MM.1S (cell line): Measurements from ENCODE around the gene KIDINS220.

Experiments used
- DNase-seq: peaks from one replicate; pipeline ENCODE4 v3.0.0-alpha.2; 2015
- H2AFZ ChIP-seq: fragments of 300-600 bp; sonication (generic); 2 replicates; pipeline ENCODE4 v1.6.0; 2016; ENCODE audit warnings: antibody characterized with exemption, low read length
- H3F3A ChIP-seq: fragments of 300-600 bp; sonication (generic); 2 replicates; pipeline ENCODE4 v1.6.1; 2016; ENCODE audit warnings: mild to moderate bottlenecking, antibody characterized with exemption, low read length, moderate library complexity, mixed read lengths; ENCODE audit not compliant: insufficient read depth
- H3K27ac ChIP-seq: fragments of 300-600 bp; sonication (generic); 2 replicates; pipeline ENCODE4 v1.5.1; 2016; ENCODE audit warnings: mild to moderate bottlenecking, low read length
- H3K27me3 ChIP-seq: fragments of 300-600 bp; sonication (generic); replicated peaks from 2 replicates; pipeline ENCODE4 v1.6.0; 2016; ENCODE audit warnings: low read length; ENCODE audit not compliant: insufficient read depth
- H3K36me3 ChIP-seq: fragments of 300-600 bp; sonication (generic); replicated peaks from 2 replicates; pipeline ENCODE4 v1.6.1; 2016; ENCODE audit warnings: mild to moderate bottlenecking, low read length, mixed read lengths; ENCODE audit not compliant: insufficient read depth
- H3K4me1 ChIP-seq: fragments of 300-600 bp; sonication (generic); 2 replicates; pipeline ENCODE4 v1.6.1; 2016; ENCODE audit warnings: low read length, mixed read lengths
- H3K4me2 ChIP-seq: fragments of 300-600 bp; sonication (generic); 2 replicates; pipeline ENCODE4 v1.6.0; 2016; ENCODE audit warnings: low read depth, low read length
- H3K4me3 ChIP-seq: fragments of 300-600 bp; sonication (generic); 2 replicates; pipeline ENCODE4 v1.5.1; 2016; ENCODE audit warnings: low read length, mixed read lengths
- H3K79me2 ChIP-seq: fragments of 300-600 bp; sonication (generic); 2 replicates; pipeline ENCODE4 v1.6.1; 2016; ENCODE audit warnings: mixed run types, low read length, mixed read lengths
- H3K9ac ChIP-seq: fragments of 300-600 bp; sonication (generic); 2 replicates; pipeline ENCODE4 v1.6.1; 2016; ENCODE audit warnings: low read length, mixed read lengths
- H3K9me2 ChIP-seq: fragments of 300-600 bp; sonication (generic); replicated peaks from 2 replicates; pipeline ENCODE4 v1.6.1; 2016; ENCODE audit warnings: mild to moderate bottlenecking, low read length, mixed read lengths; ENCODE audit not compliant: insufficient read depth
- H3K9me3 ChIP-seq: fragments of 300-600 bp; sonication (generic); replicated peaks from 2 replicates; pipeline ENCODE4 v1.6.1; 2016; ENCODE audit warnings: mild to moderate bottlenecking, low read length, mixed read lengths; ENCODE audit not compliant: insufficient read depth
- H4K20me1 ChIP-seq: fragments of 300-600 bp; sonication (generic); 2 replicates; pipeline ENCODE4 v1.6.1; 2016; ENCODE audit warnings: mild to moderate bottlenecking, low read length, moderate library complexity, mixed read lengths; ENCODE audit not compliant: insufficient read depth
- EZH2 ChIP-seq: fragments of 300-600 bp; sonication (generic); optimal IDR thresholded peaks from 2 replicates; pipeline ENCODE3; 2017; ENCODE audit warnings: low read depth, mild to moderate bottlenecking, antibody characterized with exemption, low read length, mixed read lengths
- EZH2phosphoT487 ChIP-seq: fragments of 300-600 bp; sonication (generic); IDR thresholded peaks from 2 replicates; pipeline ENCODE4 v1.6.1; 2018; ENCODE audit warnings: antibody characterized with exemption, low read length
- TF ChIP-seq, protein P1 (sequence below): fragments of 300-600 bp; sonication (generic); IDR thresholded peaks from 2 replicates; pipeline ENCODE4 v1.5.1; 2016; ENCODE audit warnings: antibody characterized with exemption, low read length, mixed read lengths

Gene KIDINS220

DNA sequence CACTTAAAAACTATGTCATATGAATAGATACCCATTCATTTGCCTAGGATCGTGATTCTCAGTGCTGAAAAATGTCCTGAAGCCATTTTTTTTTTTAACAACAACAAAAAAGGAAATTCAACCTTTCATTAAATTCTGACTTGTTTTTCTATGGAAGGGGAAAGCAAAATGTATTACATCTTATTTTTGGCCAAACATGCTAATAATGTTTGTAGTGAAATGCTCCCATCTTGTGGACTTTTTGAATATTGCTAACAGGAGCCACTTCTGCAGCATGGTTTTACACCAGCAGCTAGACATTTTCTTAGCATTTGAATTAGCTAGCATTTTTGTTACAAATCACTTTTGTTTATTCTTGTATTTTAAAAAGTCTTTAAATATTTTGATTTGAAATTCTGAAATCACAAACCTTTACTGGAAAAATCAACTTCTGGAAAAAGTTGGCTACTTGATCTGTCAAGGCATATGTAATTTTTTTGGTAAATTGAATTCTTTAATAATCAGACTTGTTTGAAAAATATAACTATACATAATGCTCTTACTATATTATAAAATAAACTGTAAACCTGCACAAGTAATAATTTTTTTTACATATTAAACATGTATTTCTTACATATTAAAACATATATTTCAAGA, 75.8 kb downstream of the KIDINS220 start:
- Histone ChIP-seq H3K9me3 (no peaks in the 10 kb centered on the region), H2AFZ (no peak overlapping the region), H3K27ac (no peak overlapping the region), H3K27me3 (no peaks in the 10 kb centered on the region), H3K4me3 (no peak overlapping the region), H3K4me2 (no peak overlapping the region), H3F3A (no peaks in the 10 kb centered on the region), H4K20me1 (no peaks in the 10 kb centered on the region), H3K9ac (no peak overlapping the region), H3K36me3 (no peaks in the 10 kb centered on the region; the same call in 1 of the 2 replicates), H3K9me2 (no peaks in the 10 kb centered on the region), H3K79me2 (no peaks in the 10 kb centered on the region), H3K4me1 (no peaks in the 10 kb centered on the region)
- TF ChIP-seq EZH2phosphoT487 = no peak
- TF ChIP-seq, protein P1, sequence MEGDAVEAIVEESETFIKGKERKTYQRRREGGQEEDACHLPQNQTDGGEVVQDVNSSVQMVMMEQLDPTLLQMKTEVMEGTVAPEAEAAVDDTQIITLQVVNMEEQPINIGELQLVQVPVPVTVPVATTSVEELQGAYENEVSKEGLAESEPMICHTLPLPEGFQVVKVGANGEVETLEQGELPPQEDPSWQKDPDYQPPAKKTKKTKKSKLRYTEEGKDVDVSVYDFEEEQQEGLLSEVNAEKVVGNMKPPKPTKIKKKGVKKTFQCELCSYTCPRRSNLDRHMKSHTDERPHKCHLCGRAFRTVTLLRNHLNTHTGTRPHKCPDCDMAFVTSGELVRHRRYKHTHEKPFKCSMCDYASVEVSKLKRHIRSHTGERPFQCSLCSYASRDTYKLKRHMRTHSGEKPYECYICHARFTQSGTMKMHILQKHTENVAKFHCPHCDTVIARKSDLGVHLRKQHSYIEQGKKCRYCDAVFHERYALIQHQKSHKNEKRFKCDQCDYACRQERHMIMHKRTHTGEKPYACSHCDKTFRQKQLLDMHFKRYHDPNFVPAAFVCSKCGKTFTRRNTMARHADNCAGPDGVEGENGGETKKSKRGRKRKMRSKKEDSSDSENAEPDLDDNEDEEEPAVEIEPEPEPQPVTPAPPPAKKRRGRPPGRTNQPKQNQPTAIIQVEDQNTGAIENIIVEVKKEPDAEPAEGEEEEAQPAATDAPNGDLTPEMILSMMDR = peak; percentile 57
- TF ChIP-seq EZH2 = no peak
- peak; percentile 53 for DNase-seq

DNA sequence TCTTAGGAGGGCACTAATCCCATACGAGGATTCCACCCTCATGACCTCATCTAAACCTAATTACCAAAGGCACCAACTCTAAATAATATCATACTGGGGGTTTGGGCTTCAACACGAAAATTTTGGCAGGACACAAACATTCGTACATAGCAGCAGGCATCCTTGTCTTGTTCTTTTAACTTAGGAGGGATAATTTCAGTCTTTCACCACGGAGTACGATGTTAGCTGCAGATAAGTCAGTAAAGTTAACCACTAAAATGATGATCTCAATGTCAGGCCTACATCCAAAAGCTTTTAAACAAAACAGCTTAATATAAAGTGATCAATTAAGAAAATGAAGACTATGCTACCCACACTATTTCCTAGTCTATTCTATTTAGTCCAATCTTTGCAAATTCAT, 80.7 kb downstream of the KIDINS220 start:
- Histone ChIP-seq H3K4me3 (no peak overlapping the region), H3K9me2 (no peaks in the 10 kb centered on the region), H3K27me3 (no peaks in the 10 kb centered on the region), H3K9me3 (no peaks in the 10 kb centered on the region), H3K79me2 (no peaks in the 10 kb centered on the region), H3K9ac (no peak overlapping the region), H3K27ac (no peak overlapping the region), H3F3A (no peaks in the 10 kb centered on the region; the same call in 1 of the 2 replicates), H3K4me1 (peaks cover 19% of the 10 kb centered on the region), H2AFZ (no peak overlapping the region), H4K20me1 (no peaks in the 10 kb centered on the region), H3K36me3 (no peaks in the 10 kb centered on the region), H3K4me2 (no peak overlapping the region)
- no peak for DNase-seq
- no peak for TF ChIP-seq EZH2phosphoT487
- no peak for TF ChIP-seq EZH2
- TF ChIP-seq, protein P1 = no peak

DNA sequence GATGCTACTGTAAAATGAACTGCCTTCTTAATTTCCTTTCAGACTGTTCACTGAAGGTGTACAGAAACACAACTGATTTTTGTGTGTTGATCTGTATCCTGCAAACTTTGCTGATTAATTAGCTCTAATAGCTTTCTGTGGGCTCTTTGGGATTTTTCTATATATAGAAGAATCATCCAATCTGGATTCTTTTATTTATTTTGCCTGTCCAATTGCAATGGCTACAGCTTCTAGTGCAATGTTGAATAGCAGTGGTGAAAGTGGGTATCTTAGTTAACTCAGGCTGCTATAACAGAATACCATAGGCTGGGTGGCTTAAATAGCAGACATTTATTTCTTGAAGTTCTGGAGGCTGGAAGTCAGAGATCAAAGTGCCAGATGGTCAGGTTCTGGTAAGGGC, 81.2 kb downstream of the KIDINS220 start:
- Histone ChIP-seq H3K4me2 (no peak overlapping the region), H4K20me1 (no peaks in the 10 kb centered on the region), H3K9ac (no peak overlapping the region), H3K9me3 (no peaks in the 10 kb centered on the region), H3K9me2 (no peaks in the 10 kb centered on the region), H3K27ac (no peak overlapping the region), H3K79me2 (no peaks in the 10 kb centered on the region), H3K36me3 (no peaks in the 10 kb centered on the region), H3K27me3 (no peaks in the 10 kb centered on the region), H2AFZ (no peak overlapping the region), H3K4me1 (peaks cover 19% of the 10 kb centered on the region), H3K4me3 (no peak overlapping the region), H3F3A (no peaks in the 10 kb centered on the region; the same call in 1 of the 2 replicates)
- DNase-seq = no peak
- TF ChIP-seq EZH2 (no peak), EZH2phosphoT487 (no peak)
- TF ChIP-seq, protein P1 = no peak
